ENCODE data around the gene EFCAB6.

- no peak for TF ChIP-seq CTCF (IDR thresholded peaks at IDR 0.05; ENCODE audit: low read depth, low read length, missing input control)
- no peak for TF ChIP-seq GABPA (IDR thresholded peaks at IDR 0.05 in 1 of 2, conservative IDR thresholded peaks at IDR 0.05 in 1 of 2)
- no peak for TF ChIP-seq YY1 (IDR thresholded peaks at IDR 0.05)
- TF ChIP-seq JUND (IDR thresholded peaks at IDR 0.05) = no peak
- no peak for TF ChIP-seq EGR1 (IDR thresholded peaks at IDR 0.05; ENCODE audit: low read depth in 2 of 2)
- no peak for TF ChIP-seq MAX (IDR thresholded peaks at IDR 0.05)
- TF ChIP-seq FOXA2 (IDR thresholded peaks at IDR 0.05) = no peak
- TF ChIP-seq RAD21 (IDR thresholded peaks at IDR 0.05) = no peak
- no peak for TF ChIP-seq TAF1 (conservative IDR thresholded peaks at IDR 0.05)
- TF ChIP-seq FOXA1 (IDR thresholded peaks at IDR 0.05) = no peak
- TF ChIP-seq HNF4A (conservative IDR thresholded peaks at IDR 0.05) = no peak
- no peak for TF ChIP-seq REST (IDR thresholded peaks at IDR 0.05)
- TF ChIP-seq SP1 (IDR thresholded peaks at IDR 0.05) = no peak
- TF ChIP-seq ZBTB33 (IDR thresholded peaks at IDR 0.05) = no peak
Measured at GRCh38 chr22:43569111-43569510, 243.0 kb downstream of the EFCAB6 start.
